H9 (cell line): ENCODE results near the gene LRCH4. TPM values are rescaled to one million over a fixed set of nuclear protein-coding genes. Genes with fewer than 3 reads are reported as not detected.

Source experiments
- DNase-seq: peaks from one replicate; pipeline ENCODE4 v3.0.0-alpha.2; 2017
- H2AFZ ChIP-seq: one replicate; pipeline ENCODE4 v1.6.1; 2013; ENCODE audit warnings: mild to moderate bottlenecking, low read length, control low read depth, moderate library complexity
- H2AK5ac ChIP-seq: 2 replicates; pipeline ENCODE4 v1.6.1; 2013; ENCODE audit warnings: low read length, control low read depth, mixed read lengths; ENCODE audit not compliant: insufficient read length
- H2BK120ac ChIP-seq: one replicate; pipeline ENCODE4 v1.6.1; 2013; ENCODE audit warnings: low read depth, mild to moderate bottlenecking, low read length, control low read depth, inconsistent platforms; ENCODE audit not compliant: poor library complexity, severe bottlenecking
- H2BK12ac ChIP-seq: 2 replicates; pipeline ENCODE4 v1.6.1; 2013; ENCODE audit warnings: low read length, control low read depth, mixed read lengths, low read depth; ENCODE audit not compliant: insufficient read length
- H2BK15ac ChIP-seq: 2 replicates; pipeline ENCODE4 v1.6.1; 2013; ENCODE audit warnings: low read depth, low read length, control low read depth
- H2BK20ac ChIP-seq: one replicate; pipeline ENCODE4 v1.6.1; 2013; ENCODE audit warnings: low read depth, mild to moderate bottlenecking, low read length, control low read depth, inconsistent platforms; ENCODE audit not compliant: poor library complexity, severe bottlenecking
- H2BK5ac ChIP-seq: 2 replicates; pipeline ENCODE4 v1.6.1; 2013; ENCODE audit warnings: low read length, control low read depth, mixed read lengths; ENCODE audit not compliant: insufficient read length
- H3K14ac ChIP-seq: 2 replicates; pipeline ENCODE4 v1.6.1; 2013; ENCODE audit warnings: low read length, control low read depth; ENCODE audit not compliant: insufficient read depth
- H3K18ac ChIP-seq: 2 replicates; pipeline ENCODE4 v1.6.1; 2013; ENCODE audit warnings: low read depth, mild to moderate bottlenecking, mixed read lengths, low read length, control low read depth; ENCODE audit not compliant: insufficient read length
- H3K23ac ChIP-seq: 2 replicates; pipeline ENCODE4 v1.6.1; 2013; ENCODE audit warnings: low read length, control low read depth, mixed read lengths, low read depth; ENCODE audit not compliant: insufficient read length
- H3K23me2 ChIP-seq: 2 replicates; pipeline ENCODE4 v1.6.1; 2013; ENCODE audit warnings: low read depth, mild to moderate bottlenecking, mixed read lengths, low read length, control low read depth; ENCODE audit not compliant: insufficient read length, poor library complexity, severe bottlenecking
- H3K27ac ChIP-seq: 2 replicates; pipeline ENCODE4 v1.5.1; 2013; ENCODE audit warnings: low read length, control low read depth, mixed read lengths, low read depth; ENCODE audit not compliant: insufficient read length
- H3K27me3 ChIP-seq: 2 replicates; pipeline ENCODE4 v1.6.1; 2013; ENCODE audit warnings: low read length, control low read depth, inconsistent platforms; ENCODE audit not compliant: insufficient read depth
- H3K4ac ChIP-seq: 2 replicates; pipeline ENCODE4 v1.6.1; 2013; ENCODE audit warnings: low read depth, mild to moderate bottlenecking, control low read depth, inconsistent platforms, low read length, moderate library complexity
- H3K4me1 ChIP-seq: 2 replicates; pipeline ENCODE4 v1.6.1; 2013; ENCODE audit warnings: low read length, control low read depth, inconsistent platforms; ENCODE audit not compliant: insufficient read depth
- H3K4me2 ChIP-seq: 2 replicates; pipeline ENCODE4 v1.6.1; 2013; ENCODE audit warnings: low read length, control low read depth, mixed read lengths; ENCODE audit not compliant: insufficient read length, insufficient read depth
- H3K56ac ChIP-seq: 2 replicates; pipeline ENCODE4 v1.6.1; 2013; ENCODE audit warnings: low read depth, mild to moderate bottlenecking, mixed read lengths, low read length, control low read depth; ENCODE audit not compliant: insufficient read length
- H3K79me1 ChIP-seq: 2 replicates; pipeline ENCODE4 v1.6.1; 2013; ENCODE audit warnings: low read depth, mild to moderate bottlenecking, moderate library complexity, low read length, control low read depth, inconsistent platforms; ENCODE audit not compliant: insufficient read depth, poor library complexity, severe bottlenecking
- H3K79me2 ChIP-seq: 2 replicates; pipeline ENCODE4 v1.6.1; 2013; ENCODE audit warnings: low read length, control low read depth, inconsistent platforms; ENCODE audit not compliant: insufficient read depth
- H3K9ac ChIP-seq: 2 replicates; pipeline ENCODE4 v1.6.1; 2013; ENCODE audit warnings: low read length, control low read depth, mixed read lengths; ENCODE audit not compliant: insufficient read length; ENCODE audit errors: extremely low read depth
- H3K9me3 ChIP-seq: one replicate; pipeline ENCODE4 v1.6.1; 2013; ENCODE audit warnings: low read depth, low read length, inconsistent platforms; ENCODE audit not compliant: control insufficient read depth
- H3T11ph ChIP-seq: one replicate; pipeline ENCODE4 v1.6.1; 2013; ENCODE audit warnings: mild to moderate bottlenecking, low read length, control low read depth, inconsistent platforms
- H4K20me1 ChIP-seq: one replicate; pipeline ENCODE4 v1.6.1; 2013; ENCODE audit not compliant: control insufficient read depth, insufficient read length, insufficient read depth
- H4K5ac ChIP-seq: 2 replicates; pipeline ENCODE4 v1.6.1; 2013; ENCODE audit warnings: low read depth, mild to moderate bottlenecking, mixed read lengths, low read length, control low read depth; ENCODE audit not compliant: insufficient read length
- H4K8ac ChIP-seq: replicated peaks from 2 replicates; pipeline ENCODE4 v1.6.1; 2013; ENCODE audit warnings: low read length, control low read depth, mixed read lengths, low read depth; ENCODE audit not compliant: insufficient read length
- H4K91ac ChIP-seq: 2 replicates; pipeline ENCODE4 v1.6.1; 2013; ENCODE audit warnings: low read depth, mild to moderate bottlenecking, moderate library complexity, mixed read lengths, low read length, control low read depth; ENCODE audit not compliant: insufficient read length
- H3K27ac Mint-ChIP-seq, 3 experiments: 2 replicates in 2 of 3; 3 replicates in 1 of 3; pipeline ENCODE4 v1.8.0; 2020 to 2021; ENCODE audit warnings: mixed read lengths in 3 of 3, mild to moderate bottlenecking in 1 of 3, moderate library complexity in 1 of 3
- H3K27me3 Mint-ChIP-seq: 2 replicates; pipeline ENCODE4 v1.8.0; 2021; ENCODE audit warnings: low read depth, mild to moderate bottlenecking, moderate library complexity, mixed read lengths
- H3K36me3 Mint-ChIP-seq, 3 experiments: 2 replicates in 2 of 3; 3 replicates in 1 of 3; pipeline ENCODE4 v1.8.0; 2020 to 2021; ENCODE audit warnings: low read depth in 3 of 3, mixed read lengths in 3 of 3; ENCODE audit not compliant: insufficient read depth in 1 of 3
- H3K4me1 Mint-ChIP-seq, 2 experiments: 2 replicates each; pipeline ENCODE4 v1.8.0; 2020; ENCODE audit warnings: mixed read lengths in 2 of 2
- H3K4me3 Mint-ChIP-seq, 2 experiments: 2 replicates in 1 of 2; 3 replicates in 1 of 2; pipeline ENCODE4 v1.8.0; 2020 to 2021; ENCODE audit warnings: mild to moderate bottlenecking in 2 of 2, mixed read lengths in 2 of 2, moderate library complexity in 1 of 2
- H3K9me3 Mint-ChIP-seq, 2 experiments: 2 replicates in 1 of 2; 3 replicates in 1 of 2; pipeline ENCODE4 v1.8.0; 2020; ENCODE audit warnings: mild to moderate bottlenecking in 2 of 2, mixed read lengths in 2 of 2, moderate library complexity in 1 of 2
- WGBS: extraction: QIAGEN DNeasy Blood & Tissue Kit; methylation state at CpG from one replicate; pipeline ENCODE4 v1.1.7; 2013; ENCODE audit warnings: missing lambda C conversion rate, low lambda C conversion rate, mixed read lengths; ENCODE audit not compliant: insufficient read length; ENCODE audit errors: extremely low coverage; 5-methylcytosine and 5-hydroxymethylcytosine counted together
- total RNA-seq: library from RNA; stranded (reverse); gene quantifications from 2 replicates; pipeline ENCODE4 v1.2.1, GENCODE V29; 2021
- TF ChIP-seq, protein P1 (sequence below): fragments of 200-600 bp; sonication (generic); conservative IDR thresholded peaks from 3 replicates; pipeline ENCODE4 v1.8.0; 2021; ENCODE audit warnings: antibody characterized with exemption, mild to moderate bottlenecking

The LRCH4 gene
- total RNA-seq, 1 experiment from 2014 or later = 39.1 TPM

DNA sequence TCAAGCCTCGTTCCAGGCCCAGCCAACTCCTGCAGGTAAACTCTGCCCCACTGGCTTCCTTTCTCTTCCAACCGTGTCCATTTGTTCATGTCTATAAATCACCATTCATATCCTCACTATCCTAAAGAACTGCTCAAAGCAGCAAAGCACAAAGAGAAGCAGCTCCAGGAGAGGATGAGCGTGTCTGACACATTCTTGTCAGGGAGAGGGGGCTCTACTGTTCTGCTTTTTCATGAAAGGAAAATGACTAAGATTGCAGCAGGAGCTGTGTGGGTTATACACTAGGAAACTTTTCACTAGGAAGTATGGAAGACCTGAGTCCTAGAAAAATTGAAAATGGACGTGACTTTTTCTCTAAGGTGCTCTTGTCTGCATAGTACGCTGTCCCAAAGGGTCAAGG is 30.2 kb downstream of the LRCH4 start:
- H3K18ac ChIP-seq = no peak overlapping the region
- H3K27ac ChIP-seq = no peak overlapping the region
- no peak overlapping the region for H2AFZ ChIP-seq
- H3K79me2 ChIP-seq = no peaks in the 10 kb centered on the region
- H3K14ac ChIP-seq = no peak overlapping the region
- no peak overlapping the region for H3K4me3 Mint-ChIP-seq
- no peaks in the 10 kb centered on the region for H4K20me1 ChIP-seq
- H3K27ac Mint-ChIP-seq = no peak overlapping the region
- WGBS = no CpG with 5 or more reads among the region's 5 CpGs
- H3K79me1 ChIP-seq = no peaks in the 10 kb centered on the region
- no peak overlapping the region for H2AK5ac ChIP-seq
- no peaks in the 10 kb centered on the region for H3K9me3 ChIP-seq
- H2BK120ac ChIP-seq = no peak overlapping the region
- no peaks in the 10 kb centered on the region for H3K27me3 ChIP-seq
- no peak overlapping the region for H3T11ph ChIP-seq
- H3K56ac ChIP-seq = no peak overlapping the region
- H2BK15ac ChIP-seq = no peak overlapping the region
- H3K4me1 Mint-ChIP-seq = no peaks in the 10 kb centered on the region
- H2BK5ac ChIP-seq = no peak overlapping the region
- no peaks in the 10 kb centered on the region for H3K4me1 ChIP-seq
- H3K36me3 Mint-ChIP-seq = peaks cover 0 to 35% (median 26%) of the 10 kb centered on the region in 3 experiments; a peak in 5 of 7 replicates
- H3K23me2 ChIP-seq = no peaks in the 10 kb centered on the region
- no peak for DNase-seq
- no peak overlapping the region for H3K4me2 ChIP-seq
- H3K9ac ChIP-seq = no peak overlapping the region
- H3K9me3 Mint-ChIP-seq = no peaks in the 10 kb centered on the region
- no peak overlapping the region for H3K4ac ChIP-seq
- H2BK12ac ChIP-seq = no peak overlapping the region
- H4K91ac ChIP-seq = no peak overlapping the region
- H2BK20ac ChIP-seq = no peak overlapping the region
- H4K8ac ChIP-seq = no peak overlapping the region
- no peak overlapping the region for H4K5ac ChIP-seq
- H3K27me3 Mint-ChIP-seq = no peaks in the 10 kb centered on the region
- TF ChIP-seq, protein P1, sequence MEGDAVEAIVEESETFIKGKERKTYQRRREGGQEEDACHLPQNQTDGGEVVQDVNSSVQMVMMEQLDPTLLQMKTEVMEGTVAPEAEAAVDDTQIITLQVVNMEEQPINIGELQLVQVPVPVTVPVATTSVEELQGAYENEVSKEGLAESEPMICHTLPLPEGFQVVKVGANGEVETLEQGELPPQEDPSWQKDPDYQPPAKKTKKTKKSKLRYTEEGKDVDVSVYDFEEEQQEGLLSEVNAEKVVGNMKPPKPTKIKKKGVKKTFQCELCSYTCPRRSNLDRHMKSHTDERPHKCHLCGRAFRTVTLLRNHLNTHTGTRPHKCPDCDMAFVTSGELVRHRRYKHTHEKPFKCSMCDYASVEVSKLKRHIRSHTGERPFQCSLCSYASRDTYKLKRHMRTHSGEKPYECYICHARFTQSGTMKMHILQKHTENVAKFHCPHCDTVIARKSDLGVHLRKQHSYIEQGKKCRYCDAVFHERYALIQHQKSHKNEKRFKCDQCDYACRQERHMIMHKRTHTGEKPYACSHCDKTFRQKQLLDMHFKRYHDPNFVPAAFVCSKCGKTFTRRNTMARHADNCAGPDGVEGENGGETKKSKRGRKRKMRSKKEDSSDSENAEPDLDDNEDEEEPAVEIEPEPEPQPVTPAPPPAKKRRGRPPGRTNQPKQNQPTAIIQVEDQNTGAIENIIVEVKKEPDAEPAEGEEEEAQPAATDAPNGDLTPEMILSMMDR = no peak
- no peak overlapping the region for H3K23ac ChIP-seq
